NCI-H748 treated with DMSO at 0.1 percent for 48 hours (cell line): ENCODE results near the gene MROH8.

ENCODE experiments used
- DNase-seq: peaks from one replicate; lab custom pipeline; 2025; lab: John Stamatoyannopoulos, UW

Gene MROH8

GRCh38 chr20:37178839-37179682, at the start of gene MROH8, which contains the start of gene RPN2:
Gene MROH8, minus strand, starts transcription at chr20:37179548.
Gene RPN2, plus strand, starts transcription at chr20:37179330. Its CDS starts 27 bp downstream, at chr20:37179357.
- DNase-seq: peak; percentile 96

GRCh38 chr20:37228656-37229055, 49.3 kb upstream of the MROH8 start:
- no peak for DNase-seq

GRCh38 chr20:37228082-37228481, 48.7 kb upstream of the MROH8 start:
- DNase-seq: no peak

DNA sequence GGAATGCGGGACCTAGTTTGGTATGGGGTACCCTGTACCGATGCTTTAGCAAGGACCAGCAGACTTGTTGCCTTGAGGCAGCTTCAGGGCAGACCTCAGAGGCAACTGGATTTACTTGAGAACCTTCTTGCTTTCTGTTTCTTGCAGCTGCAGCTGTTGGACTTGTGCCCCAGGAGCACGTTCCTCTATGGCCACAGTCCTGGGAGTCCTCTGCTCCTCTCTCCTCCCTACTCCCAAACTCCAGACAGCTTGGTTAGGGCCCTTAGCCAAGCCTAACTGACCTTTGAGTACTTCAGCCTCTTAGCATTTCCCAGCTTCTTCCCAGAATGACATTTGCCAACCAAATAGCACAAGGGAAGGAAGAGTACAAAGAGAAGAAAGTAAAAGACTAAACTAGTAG, 47.5 kb upstream of the MROH8 start:
- no peak for DNase-seq

- no peak for DNase-seq
Observed at GRCh38 chr20:37225146-37225545, 45.8 kb upstream of the MROH8 start.

GRCh38 chr20:37223053-37223452, 43.7 kb upstream of the MROH8 start:
- no peak for DNase-seq

GRCh38 chr20:37222086-37222485, 42.7 kb upstream of the MROH8 start:
- no peak for DNase-seq

- no peak for DNase-seq
Observed at GRCh38 chr20:37220731-37221130, 41.4 kb upstream of the MROH8 start.

GRCh38 chr20:37219751-37220668, 40.7 kb upstream of the MROH8 start:
- DNase-seq: no peak

GRCh38 chr20:37218976-37219375, 39.6 kb upstream of the MROH8 start:
- DNase-seq: no peak

- no peak for DNase-seq
Observed at GRCh38 chr20:37218441-37218840, 39.1 kb upstream of the MROH8 start.

DNA sequence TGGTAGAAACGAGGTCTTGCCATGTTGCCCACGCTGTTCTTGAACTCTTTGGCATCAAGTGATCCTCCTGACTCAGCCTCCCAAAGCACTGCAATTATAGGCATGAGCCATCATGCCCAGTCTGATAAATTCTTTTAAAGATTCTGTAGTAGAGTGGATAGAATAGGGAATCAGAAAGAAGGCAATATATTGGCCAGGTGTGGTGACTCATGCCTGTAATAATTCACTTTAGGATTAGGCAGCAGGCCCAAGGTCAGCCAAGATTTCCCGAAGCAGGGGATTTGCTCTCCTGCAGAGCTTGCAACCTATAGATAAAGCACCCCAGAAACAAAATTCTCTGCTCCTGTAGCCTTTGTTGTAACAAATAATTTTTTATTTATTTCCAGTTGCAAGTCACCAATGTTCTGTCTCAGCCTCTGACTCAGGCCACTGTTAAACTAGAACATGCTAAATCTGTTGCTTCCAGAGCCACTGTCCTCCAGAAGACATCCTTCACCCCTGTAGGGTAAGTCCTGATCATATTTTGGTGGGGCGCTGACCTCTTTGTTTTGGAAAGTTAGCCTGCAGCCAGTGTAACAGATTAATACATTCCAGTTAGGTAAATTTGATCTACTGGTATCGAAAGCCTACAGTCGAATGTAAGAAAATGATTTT, 30.4 kb upstream of the MROH8 start:
- DNase-seq: no peak

DNA sequence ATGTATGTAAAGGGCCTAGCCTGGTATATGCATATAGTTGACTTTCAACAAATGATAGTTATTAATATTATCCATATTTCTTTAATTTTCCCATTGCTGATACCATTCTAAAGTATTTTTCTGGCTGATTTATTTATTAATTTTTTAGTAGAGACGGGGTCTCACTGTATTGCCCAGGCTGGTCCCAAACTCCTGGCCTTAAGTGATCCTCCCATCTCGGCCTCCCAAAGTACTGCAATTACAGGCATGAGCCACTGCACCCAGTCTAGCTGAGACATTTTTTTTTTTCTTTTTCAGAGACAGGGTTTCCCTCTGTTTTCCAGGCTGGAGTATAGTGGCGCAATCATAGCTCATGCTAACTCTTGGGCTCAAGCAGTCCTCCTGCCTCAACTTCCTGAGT, 29.8 kb upstream of the MROH8 start:
- no peak for DNase-seq

GRCh38 chr20:37207171-37207570, 27.8 kb upstream of the MROH8 start:
- DNase-seq: no peak

DNA sequence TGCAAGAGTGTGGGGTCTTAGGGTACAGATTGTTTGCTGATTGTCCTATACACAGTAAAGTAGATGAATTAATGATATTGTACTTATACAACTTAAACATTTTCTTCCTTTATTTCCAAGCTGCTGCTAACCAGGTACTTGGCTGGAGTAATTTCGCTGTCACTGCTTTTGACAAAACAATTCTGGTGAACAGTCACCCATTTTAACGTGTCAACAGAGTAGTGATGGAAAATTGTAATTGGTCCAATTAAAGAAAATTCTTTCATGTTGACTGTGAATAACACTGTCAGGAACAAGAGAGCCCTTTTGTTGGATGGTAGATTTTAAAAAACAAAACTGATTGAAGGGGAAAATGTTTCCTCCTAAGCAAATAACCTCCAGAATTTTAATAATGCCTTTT, 26.4 kb upstream of the MROH8 start:
- DNase-seq: peak; percentile 2

DNA sequence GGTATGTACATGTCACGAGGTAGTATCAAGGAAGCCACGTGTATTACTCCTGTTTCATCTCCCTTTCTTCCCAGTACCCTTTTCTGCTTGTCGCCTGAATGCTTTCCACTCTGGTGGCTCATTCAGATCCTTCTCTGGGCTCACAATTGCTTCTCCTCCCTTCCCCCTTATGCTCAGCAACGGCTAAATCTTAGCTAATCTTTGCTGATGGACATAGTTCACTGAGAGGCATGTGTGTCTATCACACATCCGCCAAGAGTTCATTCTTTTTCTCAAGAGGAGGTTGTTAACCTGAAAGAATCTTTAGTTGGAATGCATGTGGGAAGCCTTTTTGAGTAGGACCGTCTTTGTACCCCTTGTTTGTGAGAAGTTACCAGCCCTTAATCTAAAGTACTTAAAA, 25.8 kb upstream of the MROH8 start:
- DNase-seq: no peak

DNA sequence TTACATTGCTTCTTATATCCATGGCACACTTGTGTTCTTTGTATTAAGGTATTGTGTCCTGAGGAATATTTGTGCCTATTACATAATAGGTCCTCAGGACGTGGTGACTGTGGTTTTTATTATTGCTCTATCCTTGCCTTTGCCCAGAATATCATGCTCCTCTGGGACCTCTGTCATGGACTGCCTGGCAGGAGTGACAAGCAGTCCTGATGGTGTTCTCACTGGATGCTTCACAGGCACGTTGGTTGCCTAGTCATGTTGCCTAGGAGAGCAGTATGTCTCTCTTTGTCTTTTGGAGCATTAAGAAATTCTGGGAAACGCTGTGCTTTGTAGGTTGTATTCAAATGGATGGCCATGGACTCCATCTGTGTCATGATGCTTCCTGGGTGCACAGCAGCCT, 24.7 kb upstream of the MROH8 start:
- no peak for DNase-seq

- DNase-seq: no peak
Observed at GRCh38 chr20:37202267-37202943, 23.1 kb upstream of the MROH8 start.

GRCh38 chr20:37201827-37202162, 22.4 kb upstream of the MROH8 start:
- DNase-seq: no peak

- no peak for DNase-seq
Observed at GRCh38 chr20:37200926-37201826, 21.8 kb upstream of the MROH8 start.

- DNase-seq: no peak
Observed at GRCh38 chr20:37200376-37200775, 21.0 kb upstream of the MROH8 start.
